SU-DHL-6 (cell line): Measurements from ENCODE around the gene C19orf33.
"Not testable (repeated sequence)": the region's sequence is repeated elsewhere in the genome, so short reads cannot be mapped to it uniquely, and the experiment has no call there.

Source experiments
- H2AFZ ChIP-seq: fragments of 200-600 bp; sonication (generic); 2 replicates; pipeline ENCODE4 v1.6.1; 2014; ENCODE audit warnings: low read depth, mild to moderate bottlenecking, moderate library complexity, mixed read lengths, antibody characterized with exemption, low read length; ENCODE audit not compliant: severe bottlenecking
- H3F3A ChIP-seq: fragments of 200-600 bp; shearing (Covaris generic); 2 replicates; pipeline ENCODE4 v1.6.0; 2016; ENCODE audit warnings: antibody characterized with exemption, mild to moderate bottlenecking; ENCODE audit not compliant: insufficient read depth
- H3K27ac ChIP-seq: fragments of 200-600 bp; sonication (generic); 2 replicates; pipeline ENCODE4 v1.5.1; 2016; ENCODE audit warnings: low read depth, mild to moderate bottlenecking, low read length, moderate library complexity, mixed read lengths
- H3K27me3 ChIP-seq: fragments of 200-600 bp; sonication (generic), shearing (Covaris generic); 2 replicates; pipeline ENCODE4 v1.6.0; 2014; ENCODE audit warnings: mild to moderate bottlenecking, low read length
- H3K36me3 ChIP-seq: fragments of 200-600 bp; sonication (generic); 2 replicates; pipeline ENCODE4 v1.6.1; 2014; ENCODE audit warnings: mild to moderate bottlenecking, low read length, mixed read lengths
- H3K4me2 ChIP-seq: fragments of 300-600, 200-600 bp; shearing (Covaris generic), sonication (generic); 2 replicates; pipeline ENCODE4 v1.6.0; 2014; ENCODE audit warnings: low read length, low read depth, mild to moderate bottlenecking; ENCODE audit not compliant: poor library complexity, severe bottlenecking
- H3K4me3 ChIP-seq: fragments of 200-600 bp; sonication (generic); 2 replicates; pipeline ENCODE4 v1.5.1; 2014; ENCODE audit warnings: antibody characterized with exemption, low read length, mild to moderate bottlenecking, mixed read lengths; ENCODE audit not compliant: insufficient read depth, poor library complexity, severe bottlenecking
- H3K79me2 ChIP-seq: fragments of 200-600 bp; sonication (generic); 2 replicates; pipeline ENCODE4 v1.6.1; 2014; ENCODE audit warnings: mild to moderate bottlenecking, low read length, moderate library complexity; ENCODE audit not compliant: insufficient read depth
- H3K9ac ChIP-seq: fragments of 200-600 bp; sonication (generic); 2 replicates; pipeline ENCODE4 v1.7.0; 2014; ENCODE audit warnings: mild to moderate bottlenecking, low read length
- H3K9me2 ChIP-seq: fragments of 200-600 bp; sonication (generic); replicated peaks from 2 replicates; pipeline ENCODE4 v1.6.1; 2014; ENCODE audit warnings: low read length; ENCODE audit not compliant: insufficient read depth
- H3K9me3 ChIP-seq: fragments of 200-600 bp; sonication (generic); 2 replicates; pipeline ENCODE4 v1.6.1; 2014; ENCODE audit warnings: low read length, mixed read lengths; ENCODE audit not compliant: insufficient read depth
- H4K20me1 ChIP-seq: fragments of 200-600 bp; sonication (generic); 2 replicates; pipeline ENCODE4 v1.6.1; 2014; ENCODE audit warnings: low read depth, mild to moderate bottlenecking, antibody characterized with exemption, low read length, moderate library complexity, mixed read lengths
- EZH2phosphoT487 ChIP-seq: fragments of 200-600 bp; sonication (generic), shearing (Covaris generic); conservative IDR thresholded peaks from 2 replicates; pipeline ENCODE4 v1.6.1; 2018; ENCODE audit warnings: mild to moderate bottlenecking, antibody characterized with exemption, low read length, moderate library complexity, mixed read lengths
- TF ChIP-seq, protein P1 (sequence below): fragments of 200-600 bp; sonication (generic); IDR thresholded peaks from one replicate; pipeline ENCODE4 v1.5.1; 2017; ENCODE audit warnings: antibody characterized with exemption, mild to moderate bottlenecking, low read length, moderate library complexity; ENCODE audit not compliant: insufficient read depth, poor library complexity, severe bottlenecking

Gene C19orf33

DNA sequence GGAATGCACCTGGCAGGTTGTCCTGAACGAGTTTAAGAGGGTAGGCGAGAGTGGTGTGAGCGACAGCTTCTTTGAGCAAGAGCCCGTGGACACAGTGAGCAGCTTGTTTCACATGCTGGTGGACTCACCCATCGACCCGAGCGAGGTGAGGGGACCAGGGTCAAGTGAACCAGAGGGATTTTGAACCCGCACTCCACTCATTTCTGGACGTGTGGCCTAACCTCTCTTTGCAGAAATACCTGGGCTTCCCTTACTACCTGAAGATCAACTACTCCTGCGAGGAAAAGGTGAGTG, 33.3 kb downstream of the C19orf33 start:
- H4K20me1 ChIP-seq: no peaks in the 10 kb centered on the region
- H2AFZ ChIP-seq: no peak overlapping the region
- peak overlapping the region; percentile 40 for H3K4me3 ChIP-seq
- no peaks in the 10 kb centered on the region for H3K9me3 ChIP-seq
- TF ChIP-seq, protein P1, sequence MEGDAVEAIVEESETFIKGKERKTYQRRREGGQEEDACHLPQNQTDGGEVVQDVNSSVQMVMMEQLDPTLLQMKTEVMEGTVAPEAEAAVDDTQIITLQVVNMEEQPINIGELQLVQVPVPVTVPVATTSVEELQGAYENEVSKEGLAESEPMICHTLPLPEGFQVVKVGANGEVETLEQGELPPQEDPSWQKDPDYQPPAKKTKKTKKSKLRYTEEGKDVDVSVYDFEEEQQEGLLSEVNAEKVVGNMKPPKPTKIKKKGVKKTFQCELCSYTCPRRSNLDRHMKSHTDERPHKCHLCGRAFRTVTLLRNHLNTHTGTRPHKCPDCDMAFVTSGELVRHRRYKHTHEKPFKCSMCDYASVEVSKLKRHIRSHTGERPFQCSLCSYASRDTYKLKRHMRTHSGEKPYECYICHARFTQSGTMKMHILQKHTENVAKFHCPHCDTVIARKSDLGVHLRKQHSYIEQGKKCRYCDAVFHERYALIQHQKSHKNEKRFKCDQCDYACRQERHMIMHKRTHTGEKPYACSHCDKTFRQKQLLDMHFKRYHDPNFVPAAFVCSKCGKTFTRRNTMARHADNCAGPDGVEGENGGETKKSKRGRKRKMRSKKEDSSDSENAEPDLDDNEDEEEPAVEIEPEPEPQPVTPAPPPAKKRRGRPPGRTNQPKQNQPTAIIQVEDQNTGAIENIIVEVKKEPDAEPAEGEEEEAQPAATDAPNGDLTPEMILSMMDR: no peak
- no peak for TF ChIP-seq EZH2phosphoT487
- no peaks in the 10 kb centered on the region for H3K27me3 ChIP-seq
- H3K4me2 ChIP-seq: peak overlapping the region; percentile 89
- no peaks in the 10 kb centered on the region for H3K9me2 ChIP-seq
- H3K79me2 ChIP-seq: no peaks in the 10 kb centered on the region
- H3K9ac ChIP-seq: peak overlapping the region; percentile 28; the same call in 1 of the 2 replicates
- peaks cover 3% of the 10 kb centered on the region; the same call in 1 of the 2 replicates for H3F3A ChIP-seq
- no peak overlapping the region for H3K27ac ChIP-seq
- H3K36me3 ChIP-seq: no peaks in the 10 kb centered on the region

DNA sequence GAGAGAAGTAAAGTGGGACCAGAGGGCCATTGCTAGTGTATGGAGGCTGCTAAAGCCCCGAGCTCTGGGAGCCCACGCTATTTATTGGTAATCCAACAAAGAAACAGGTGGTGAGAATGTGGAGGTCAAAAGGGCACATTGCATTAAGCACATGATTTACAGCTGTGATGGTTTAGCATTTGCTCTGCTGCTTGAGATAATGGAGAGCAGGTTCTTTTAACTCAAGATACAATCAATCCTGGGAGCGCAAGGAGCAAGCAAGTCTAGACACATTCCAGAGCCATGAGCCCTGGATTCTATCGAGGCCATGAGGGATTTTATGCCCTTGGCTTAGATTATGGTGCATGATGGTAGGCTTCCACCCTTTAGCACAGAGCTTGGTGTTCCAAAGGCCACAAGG, 35.0 kb downstream of the C19orf33 start:
- H3K9me2 ChIP-seq, H3K9ac ChIP-seq, H3F3A ChIP-seq, H3K27ac ChIP-seq, H3K4me2 ChIP-seq, H3K9me3 ChIP-seq, H4K20me1 ChIP-seq, H3K36me3 ChIP-seq, H3K27me3 ChIP-seq, H2AFZ ChIP-seq, H3K79me2 ChIP-seq, H3K4me3 ChIP-seq: not testable (repeated sequence)

DNA sequence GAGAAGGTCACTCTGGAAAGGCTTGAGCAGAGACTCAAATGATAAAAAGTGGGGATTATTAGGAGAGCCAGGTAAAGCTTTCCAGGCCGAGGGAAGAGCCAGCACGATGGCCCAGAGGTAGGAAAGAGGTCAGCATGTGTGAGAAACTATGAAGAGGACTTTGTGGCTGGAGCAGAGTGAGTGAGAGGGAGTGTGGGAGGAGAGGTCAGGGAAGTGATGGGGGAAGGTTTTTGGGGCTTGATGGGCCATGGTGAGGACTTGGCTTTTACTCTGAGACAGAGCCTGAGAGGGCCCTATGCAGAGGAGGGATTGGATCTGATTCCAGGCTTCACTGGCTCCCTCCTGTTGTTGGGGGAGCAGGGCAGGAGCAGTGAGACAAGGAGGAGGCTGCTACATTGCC, 36.9 kb downstream of the C19orf33 start:
- Histone ChIP-seq H3F3A (peaks cover 3% of the 10 kb centered on the region; the same call in 1 of the 2 replicates), H3K36me3 (no peaks in the 10 kb centered on the region), H4K20me1 (no peaks in the 10 kb centered on the region), H3K4me3 (no peak overlapping the region), H3K27me3 (no peaks in the 10 kb centered on the region), H3K27ac (no peak overlapping the region), H3K9me2 (no peaks in the 10 kb centered on the region), H3K4me2 (no peak overlapping the region), H2AFZ (no peak overlapping the region), H3K9ac (no peak overlapping the region), H3K9me3 (no peaks in the 10 kb centered on the region), H3K79me2 (no peaks in the 10 kb centered on the region)
- no peak for TF ChIP-seq EZH2phosphoT487
- TF ChIP-seq, protein P1: no peak

DNA sequence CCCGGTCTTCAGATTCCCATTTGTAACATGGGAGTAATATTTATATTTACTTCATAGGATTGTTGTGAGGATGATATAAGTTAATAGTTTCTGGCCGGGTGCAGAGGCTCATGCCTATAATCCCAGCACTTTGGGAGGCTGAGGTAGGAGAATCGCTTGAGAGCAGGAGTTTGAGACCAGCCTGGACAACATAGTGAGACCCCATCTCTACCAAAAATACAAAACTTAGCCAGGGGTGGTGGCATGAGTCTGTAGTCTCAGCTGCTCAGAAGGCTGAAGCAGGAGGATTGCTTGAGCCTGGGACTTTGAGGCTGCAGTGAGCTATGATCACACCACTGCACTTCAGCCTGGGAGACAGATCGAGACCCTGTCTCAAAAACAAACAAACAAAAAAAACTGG, 42.8 kb downstream of the C19orf33 start:
- Histone ChIP-seq H3K79me2 (no peaks in the 10 kb centered on the region), H3K9me2 (no peaks in the 10 kb centered on the region), H3K27ac (no peak overlapping the region), H3K4me2 (no peak overlapping the region), H2AFZ (no peak overlapping the region), H3K9me3 (no peaks in the 10 kb centered on the region), H3F3A (no peaks in the 10 kb centered on the region), H4K20me1 (no peaks in the 10 kb centered on the region), H3K4me3 (no peak overlapping the region), H3K27me3 (no peaks in the 10 kb centered on the region), H3K36me3 (no peaks in the 10 kb centered on the region), H3K9ac (no peak overlapping the region)
- TF ChIP-seq, protein P1: no peak
- TF ChIP-seq EZH2phosphoT487: no peak
